IPS-18c (cell line): ENCODE data around the gene IL7R.
"Not testable (repeated sequence)": the region's sequence is repeated elsewhere in the genome, so short reads cannot be mapped to it uniquely, and the experiment has no call there.

ENCODE experiments used
- H3K4me3 ChIP-seq: 2 replicates; pipeline ENCODE4 v1.7.0; 2013; ENCODE audit warnings: low read depth, mild to moderate bottlenecking, low read length, moderate library complexity; ENCODE audit not compliant: insufficient read depth
- H3K9me3 ChIP-seq: one replicate; pipeline ENCODE4 v1.6.1; 2013; ENCODE audit warnings: mild to moderate bottlenecking, low read length, moderate library complexity; ENCODE audit not compliant: control insufficient read depth, insufficient read depth

Gene IL7R

DNA sequence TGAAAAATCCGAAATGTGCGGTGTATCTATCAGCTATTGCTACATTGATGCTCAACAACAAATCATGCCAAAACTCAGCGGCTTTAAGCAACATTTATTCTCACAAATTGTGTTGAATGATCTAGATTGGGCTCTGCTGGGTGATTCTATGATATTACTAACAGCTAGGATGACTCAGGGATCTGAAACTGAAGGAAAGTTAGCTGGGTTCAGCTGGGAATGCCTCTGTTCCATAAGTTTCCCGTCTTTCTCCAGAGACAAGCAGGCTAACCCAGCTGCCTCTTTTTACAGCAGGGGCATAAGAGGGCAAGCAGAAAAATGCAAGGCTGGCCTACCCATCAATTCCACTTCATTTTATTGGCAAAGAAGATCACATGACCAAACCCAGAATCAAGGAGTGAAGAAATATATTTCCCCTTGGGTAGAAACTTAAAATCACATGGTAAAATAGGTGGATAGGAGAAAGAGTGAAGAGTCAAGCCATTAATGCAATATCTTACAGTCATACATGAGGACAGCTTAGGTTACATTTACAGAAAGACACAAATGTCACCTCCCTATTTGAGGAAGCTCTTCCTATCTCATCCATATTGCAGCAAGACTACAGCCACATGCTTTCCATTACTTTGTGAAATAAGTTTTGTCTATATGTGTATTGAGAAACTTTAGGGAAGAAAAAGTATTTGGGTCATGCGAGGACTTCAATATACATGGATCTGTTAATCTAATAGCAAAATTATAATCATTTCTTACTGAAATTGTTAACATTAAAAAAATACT is 30.8 kb downstream of the IL7R start:
- Histone ChIP-seq H3K9me3 (no peaks in the 10 kb centered on the region), H3K4me3 (no peak overlapping the region)

DNA sequence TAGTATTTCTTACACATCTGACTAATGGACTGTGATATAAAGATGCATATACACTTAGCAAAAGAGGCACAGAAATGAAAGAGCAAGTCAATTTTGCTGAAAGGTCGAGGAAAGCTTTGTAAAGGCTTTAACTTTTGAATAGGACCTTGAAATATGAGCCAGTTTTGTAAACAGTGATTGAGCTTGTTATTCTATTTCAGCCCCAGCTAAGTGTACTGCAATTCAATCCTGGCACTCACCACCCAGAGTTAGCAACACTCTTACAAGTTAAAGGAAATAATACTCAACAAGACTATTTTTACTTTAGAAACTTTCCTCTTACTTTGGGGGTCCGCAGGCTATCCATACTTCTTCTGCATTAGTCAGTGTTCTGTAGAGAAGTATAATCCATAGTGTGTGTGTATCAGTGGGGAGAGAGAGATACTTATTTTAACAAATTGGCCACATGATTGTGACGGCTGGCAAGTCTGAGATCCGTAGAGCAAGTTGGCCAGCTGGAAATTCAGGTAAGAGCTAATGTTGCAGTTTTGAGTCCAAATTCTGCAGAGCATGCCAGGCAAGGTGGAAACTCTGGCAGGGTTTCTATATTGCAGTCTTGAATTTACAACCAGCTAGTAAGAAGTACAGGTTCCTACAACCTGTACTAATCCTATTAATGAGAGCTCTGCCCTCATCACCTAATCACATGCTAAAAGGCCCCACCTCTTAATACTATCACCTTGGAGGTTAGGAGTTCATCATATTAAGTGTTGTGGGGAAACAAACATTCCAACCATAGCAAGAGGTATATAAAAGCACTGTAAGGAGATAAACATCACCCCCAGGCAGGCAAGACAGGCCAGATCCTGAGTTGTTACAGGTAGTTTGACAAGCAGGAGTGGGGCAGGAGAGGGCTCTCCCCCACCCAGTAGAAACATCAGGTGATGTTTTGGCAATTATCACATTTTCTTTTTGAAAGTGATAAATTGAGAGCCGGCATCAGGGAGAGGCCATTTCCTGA is 33.6 kb downstream of the IL7R start:
- H3K4me3 ChIP-seq = no peak overlapping the region
- no peaks in the 10 kb centered on the region for H3K9me3 ChIP-seq

DNA sequence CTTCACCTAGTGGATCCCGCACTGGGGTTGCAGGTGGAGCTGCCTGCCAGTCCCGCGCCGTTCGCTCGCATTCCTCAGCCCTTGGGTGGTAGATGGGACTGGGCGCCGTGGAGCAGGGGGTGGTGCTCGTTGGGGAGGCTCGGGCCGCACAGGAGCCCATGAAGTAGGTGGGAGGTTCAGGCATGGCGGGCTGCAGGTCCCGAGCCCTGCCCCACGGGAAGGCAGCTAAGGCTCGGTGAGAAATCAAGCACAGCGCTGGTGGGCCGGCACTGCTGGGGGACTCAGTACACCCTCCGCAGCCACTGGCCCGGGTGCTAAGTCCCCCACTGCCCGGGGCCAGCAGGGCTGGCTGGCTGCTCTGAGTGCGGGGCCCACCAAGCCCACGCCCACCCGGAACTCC is 36.1 kb downstream of the IL7R start:
- not testable (repeated sequence) for H3K9me3 ChIP-seq, H3K4me3 ChIP-seq

DNA sequence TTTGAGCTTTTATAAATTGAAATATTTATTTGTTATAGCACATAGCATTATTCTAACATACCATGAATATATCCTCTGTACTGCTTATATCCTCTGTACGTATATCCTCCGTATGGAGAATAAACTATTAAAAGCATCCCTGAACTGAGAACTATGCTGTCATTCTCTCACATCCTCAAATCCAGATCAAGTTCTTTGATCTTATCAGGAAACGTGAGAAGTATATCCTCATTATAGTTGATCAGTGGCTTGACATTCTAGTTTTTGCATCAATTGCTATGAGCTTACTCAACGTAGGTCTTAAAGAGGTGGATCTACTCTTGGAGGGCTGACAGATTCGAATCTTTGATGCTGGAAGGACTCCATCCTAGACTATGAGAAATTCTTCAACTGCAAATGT is 37.4 kb downstream of the IL7R start:
- H3K9me3 ChIP-seq = no peaks in the 10 kb centered on the region
- no peak overlapping the region for H3K4me3 ChIP-seq

DNA sequence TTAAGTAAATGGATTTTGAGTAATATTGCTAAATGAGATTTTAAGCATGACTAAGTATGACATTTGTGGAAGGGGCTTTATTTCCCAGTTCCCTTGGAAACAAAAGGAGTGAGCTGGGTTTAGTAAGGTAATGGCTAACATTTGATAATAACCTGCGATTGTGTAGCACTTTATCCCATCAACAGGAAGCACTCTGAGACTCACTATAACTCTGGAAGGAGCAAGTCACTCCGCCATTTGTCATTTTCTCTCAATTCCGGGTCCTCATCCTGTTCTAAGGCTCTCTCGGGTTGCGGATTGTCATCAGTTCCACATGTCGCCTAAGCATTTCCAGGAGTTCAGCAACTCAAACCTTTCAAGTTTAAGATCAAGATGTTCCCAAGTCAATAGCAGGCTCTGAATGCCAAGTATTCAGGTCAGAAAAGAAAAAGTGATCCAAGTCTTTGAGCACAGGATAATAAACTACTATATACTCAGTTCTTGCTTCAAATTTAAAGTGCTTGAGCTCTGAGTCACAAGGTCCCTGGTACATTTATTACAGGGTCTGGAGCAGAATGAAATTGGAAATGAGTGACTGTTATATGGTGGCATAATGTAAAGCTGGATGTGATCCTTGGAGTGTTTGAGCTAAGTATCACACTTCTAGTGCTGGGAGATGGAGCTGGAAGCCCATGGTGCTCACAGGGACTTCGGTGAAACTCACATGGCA is 42.4 kb downstream of the IL7R start:
- no peaks in the 10 kb centered on the region for H3K9me3 ChIP-seq
- H3K4me3 ChIP-seq = no peak overlapping the region

DNA sequence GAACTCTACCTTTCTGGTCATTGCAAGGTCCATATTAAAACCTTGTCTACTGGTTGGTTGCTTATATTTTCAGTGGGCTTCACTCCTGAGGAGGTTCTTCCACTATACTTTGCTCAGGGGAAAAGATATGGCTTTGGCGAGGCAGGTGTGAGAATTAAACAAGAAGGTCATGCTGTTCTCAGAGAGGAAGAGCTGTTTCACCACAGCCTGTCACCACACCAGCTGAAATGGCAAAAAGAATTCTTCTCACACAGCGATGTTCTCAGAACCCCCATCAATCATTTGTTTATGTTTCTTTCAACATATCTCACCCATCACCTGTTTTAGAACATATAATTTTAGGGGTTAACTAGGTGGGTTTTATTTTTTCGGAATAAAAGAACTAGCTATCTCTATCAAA is 43.1 kb downstream of the IL7R start:
- H3K9me3 ChIP-seq = no peaks in the 10 kb centered on the region
- H3K4me3 ChIP-seq = no peak overlapping the region

DNA sequence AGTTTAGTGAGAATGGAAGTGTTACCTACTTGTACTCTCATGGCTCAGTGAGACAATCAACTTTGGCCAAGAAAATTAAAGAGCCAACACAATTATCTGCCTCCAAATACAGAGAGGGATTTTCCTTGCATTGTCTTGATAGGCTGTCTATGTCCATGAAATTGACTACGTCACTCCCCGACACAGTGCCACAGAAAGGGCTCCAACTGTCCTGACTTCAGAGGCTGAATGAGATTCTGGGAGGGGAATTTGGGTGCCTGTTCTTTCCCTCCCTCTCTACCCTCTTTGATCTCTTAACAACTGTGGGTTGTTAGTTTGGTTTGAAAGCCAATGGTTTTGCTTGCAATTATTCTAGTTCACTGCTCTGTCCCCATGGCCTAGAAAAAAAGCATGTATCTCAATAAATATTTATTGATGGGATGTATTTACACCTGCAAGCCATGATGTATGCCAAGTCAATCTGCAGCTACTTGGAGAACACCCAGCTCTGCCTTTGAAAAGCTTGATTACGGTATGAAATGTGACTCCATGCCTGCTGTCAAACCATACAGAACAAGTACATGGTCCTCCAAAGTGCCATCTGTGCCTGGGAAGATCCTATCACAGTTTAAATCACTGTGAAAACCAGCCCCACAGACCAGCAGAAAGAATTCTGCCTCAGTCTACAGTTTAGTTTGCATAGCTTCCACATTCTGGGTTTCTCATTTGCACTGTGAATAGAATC is 44.4 kb downstream of the IL7R start:
- H3K4me3 ChIP-seq = no peak overlapping the region
- no peaks in the 10 kb centered on the region for H3K9me3 ChIP-seq

DNA sequence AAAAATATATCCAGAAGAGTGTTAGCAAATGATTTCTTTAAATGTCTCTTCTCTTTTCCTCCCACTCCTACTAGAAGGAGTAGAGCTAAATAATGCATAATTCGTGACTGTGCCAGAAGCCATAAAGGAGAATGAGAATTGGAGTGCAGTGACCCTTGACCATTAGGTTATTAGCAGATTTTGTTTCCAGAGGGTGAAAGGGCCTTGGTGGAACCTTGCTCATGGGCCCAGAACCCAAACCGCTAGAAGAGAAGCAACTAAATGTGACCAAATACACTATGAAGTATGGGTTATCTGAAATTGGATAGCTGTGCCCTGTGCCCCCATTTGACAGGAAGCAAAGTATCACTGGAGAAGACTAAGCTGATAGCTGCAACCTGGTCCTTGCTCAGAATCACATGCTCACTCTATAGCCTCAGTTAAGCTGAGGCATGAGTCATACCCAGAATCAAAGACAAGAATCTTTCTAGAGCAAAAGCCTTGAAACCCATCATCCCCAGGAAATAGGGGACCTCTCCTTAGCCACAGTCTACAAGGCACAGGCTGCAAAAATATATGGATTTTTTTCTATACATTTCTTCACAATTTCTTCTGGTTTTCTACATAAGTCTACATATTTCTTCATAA is 45.5 kb downstream of the IL7R start:
- H3K4me3 ChIP-seq = no peak overlapping the region
- no peaks in the 10 kb centered on the region for H3K9me3 ChIP-seq

DNA sequence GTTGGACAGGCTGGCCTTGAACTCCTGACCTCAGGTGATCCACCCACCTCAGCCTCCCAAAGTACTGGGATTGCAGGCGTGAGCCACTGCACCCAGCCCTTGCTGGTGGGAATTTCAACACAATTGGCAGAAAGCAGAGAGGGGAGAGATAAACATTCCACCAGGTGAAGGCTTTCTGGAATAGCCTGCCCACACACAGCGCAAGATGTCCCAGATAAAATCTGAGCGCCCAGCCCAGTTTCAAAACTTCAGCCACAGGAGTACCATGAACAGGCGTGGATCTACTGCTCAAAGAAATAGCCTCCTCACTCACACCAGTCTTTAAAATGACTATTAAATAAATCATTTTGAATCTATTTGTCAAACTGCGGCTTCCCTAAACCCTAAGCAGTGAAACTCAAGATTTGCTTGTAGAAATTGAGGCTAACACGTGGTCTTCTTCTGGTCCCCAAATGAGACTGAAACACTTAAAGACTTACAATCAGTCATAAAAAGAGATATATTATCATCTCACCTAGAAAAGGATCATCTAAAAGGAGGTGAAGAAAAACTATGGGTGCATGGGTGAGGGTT is 47.0 kb downstream of the IL7R start:
- no peaks in the 10 kb centered on the region for H3K9me3 ChIP-seq
- no peak overlapping the region for H3K4me3 ChIP-seq

DNA sequence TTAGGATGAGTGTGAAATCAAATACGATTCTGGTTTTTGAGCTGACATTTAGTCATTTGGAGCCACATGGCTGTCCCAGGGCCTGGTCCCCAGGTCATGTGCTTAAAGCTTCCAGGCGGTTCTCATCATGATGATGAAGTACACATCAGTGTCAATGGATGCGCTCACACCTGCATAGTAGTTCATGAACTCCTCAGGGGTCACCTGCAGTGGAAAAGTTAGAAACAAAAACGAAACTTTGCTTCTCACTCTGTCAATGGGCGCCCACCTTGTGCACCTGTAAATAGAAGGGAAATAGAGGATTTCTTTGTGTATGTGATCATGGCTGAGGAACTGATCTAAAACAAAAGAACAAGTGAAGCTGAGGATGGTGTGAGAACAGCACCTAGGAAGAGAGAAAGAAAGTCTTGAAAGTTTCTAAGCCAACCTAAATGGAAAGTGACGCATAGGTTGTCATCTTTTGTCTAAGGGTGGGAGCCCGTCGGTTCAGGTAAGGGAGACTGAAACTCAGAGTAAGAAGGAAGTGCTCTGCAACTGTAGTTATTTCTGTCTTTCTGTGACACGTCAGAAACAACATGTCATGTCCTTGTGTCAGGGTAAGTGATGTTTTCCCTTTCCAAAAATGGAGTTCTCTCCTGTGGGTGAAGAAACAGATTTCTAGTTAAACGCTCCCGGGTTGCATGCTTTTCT is 47.9 kb downstream of the IL7R start:
- Histone ChIP-seq H3K9me3 (no peaks in the 10 kb centered on the region), H3K4me3 (no peak overlapping the region)

DNA sequence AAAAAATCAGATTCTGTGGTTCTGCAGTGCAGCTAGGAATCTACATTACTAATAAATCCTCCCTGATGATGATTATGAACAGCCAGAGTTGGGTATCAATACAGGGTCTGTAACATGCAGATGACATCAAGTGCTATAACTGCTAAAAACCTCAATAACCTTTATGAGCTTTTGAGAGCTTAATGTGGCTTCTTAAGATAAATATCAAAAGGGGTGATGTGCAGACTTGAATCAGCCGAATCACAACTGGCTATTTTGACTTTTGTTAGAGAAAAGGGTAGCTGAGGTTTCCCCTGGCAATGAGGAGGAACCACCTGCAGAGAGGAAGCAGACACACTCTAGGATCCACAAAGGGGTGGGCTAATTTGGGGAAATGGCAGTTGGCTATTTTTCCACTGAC is 51.5 kb downstream of the IL7R start:
- Histone ChIP-seq H3K9me3 (peaks cover 2% of the 10 kb centered on the region), H3K4me3 (no peak overlapping the region)

DNA sequence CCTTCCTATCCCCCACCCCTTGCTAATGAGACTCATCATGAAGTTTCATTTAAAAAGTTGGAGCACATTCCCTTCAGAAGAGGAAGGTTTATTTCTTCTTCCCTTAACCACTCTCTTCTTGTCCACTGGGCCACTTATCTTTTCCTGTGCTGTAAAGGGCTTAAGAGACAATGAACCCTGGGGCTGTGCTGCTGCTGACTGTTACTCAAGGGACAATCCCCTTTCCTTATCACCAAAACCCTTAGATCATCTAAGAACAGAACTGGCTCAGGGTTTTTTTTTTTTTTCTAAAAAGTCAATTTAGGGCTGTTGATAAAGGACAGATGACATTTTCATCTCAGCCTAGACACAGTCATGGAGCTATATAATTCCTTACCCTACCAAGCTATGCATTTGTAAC is 52.1 kb downstream of the IL7R start:
- H3K9me3 ChIP-seq = peaks cover 2% of the 10 kb centered on the region
- H3K4me3 ChIP-seq = no peak overlapping the region

DNA sequence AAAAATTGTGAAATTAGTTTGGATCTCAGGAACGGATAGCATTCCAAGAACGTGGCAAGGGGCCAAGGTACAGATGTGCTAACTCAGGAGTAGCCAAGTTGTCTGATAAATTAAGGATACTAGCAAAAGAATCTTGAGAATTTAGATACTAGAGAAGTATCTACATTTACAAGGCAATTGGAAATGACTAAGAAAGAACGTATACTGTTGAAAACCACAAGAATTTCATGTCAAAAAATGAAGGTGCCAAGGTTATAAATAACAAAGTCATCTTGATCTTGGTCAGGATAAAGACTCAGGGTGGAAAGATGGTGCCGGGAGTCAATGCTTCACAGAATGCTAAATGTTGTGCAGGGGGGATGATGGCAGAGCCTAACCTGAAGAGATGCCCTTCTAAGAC is 62.5 kb downstream of the IL7R start:
- H3K9me3 ChIP-seq = no peaks in the 10 kb centered on the region
- H3K4me3 ChIP-seq = no peak overlapping the region

DNA sequence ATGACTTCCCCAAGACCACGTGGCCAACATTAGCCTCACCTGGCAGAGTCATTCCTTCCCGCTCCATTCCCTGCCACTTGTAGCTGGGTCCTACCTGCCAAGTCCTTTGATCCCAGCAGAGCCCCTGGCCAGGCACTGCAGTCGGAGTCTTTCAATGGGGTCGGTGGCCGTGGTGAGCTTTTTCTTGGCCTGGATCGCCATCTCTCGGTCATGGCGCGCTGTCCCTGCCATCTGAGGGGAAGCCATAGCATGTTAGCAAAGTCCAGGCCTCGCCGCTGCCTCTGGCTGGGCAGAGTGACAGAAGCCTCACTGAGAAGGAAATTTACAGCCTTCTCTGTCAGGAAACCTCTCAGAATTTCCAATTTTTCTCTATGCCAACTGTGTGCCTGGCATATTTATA is 64.2 kb downstream of the IL7R start:
- Histone ChIP-seq H3K4me3 (no peak overlapping the region), H3K9me3 (no peaks in the 10 kb centered on the region)

DNA sequence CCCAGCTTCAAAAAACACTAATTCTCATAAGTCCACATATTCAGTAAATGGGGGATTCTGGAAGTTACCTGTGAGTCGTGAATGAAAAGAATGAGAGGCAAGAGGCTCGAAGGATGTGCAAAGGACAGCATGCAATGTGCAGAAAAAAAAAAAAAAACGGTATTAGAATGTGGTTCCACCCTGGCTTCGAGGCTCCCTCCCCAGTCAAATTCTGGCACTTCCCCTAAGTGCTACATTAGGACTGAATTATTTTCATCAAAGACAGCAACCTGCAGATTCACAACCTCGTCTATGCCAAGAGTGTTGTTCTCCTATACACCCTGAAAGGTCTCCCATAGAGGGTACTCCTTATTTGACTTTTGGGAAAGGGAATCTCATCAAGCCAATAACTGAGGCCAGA is 65.2 kb downstream of the IL7R start:
- Histone ChIP-seq H3K9me3 (no peaks in the 10 kb centered on the region), H3K4me3 (no peak overlapping the region)

DNA sequence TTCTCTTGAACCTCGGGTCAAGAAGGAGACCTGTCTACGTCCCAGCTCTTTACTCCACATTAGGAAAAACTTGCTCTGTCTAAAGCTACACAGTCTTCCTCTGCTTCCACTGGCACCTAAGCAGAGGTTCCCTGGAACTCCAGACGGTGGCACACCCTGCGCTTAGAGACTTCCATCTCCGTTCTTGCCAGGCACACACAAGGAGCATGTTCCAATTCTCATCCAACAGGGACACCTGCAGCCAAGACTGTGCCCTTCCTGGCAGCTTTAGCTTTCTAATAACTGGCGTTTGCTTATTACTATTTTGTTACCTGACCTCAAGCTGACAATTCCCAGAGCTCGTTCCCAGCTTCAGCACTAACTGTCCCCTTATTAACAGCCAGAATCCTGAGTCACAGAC is 65.8 kb downstream of the IL7R start:
- Histone ChIP-seq H3K4me3 (no peak overlapping the region), H3K9me3 (no peaks in the 10 kb centered on the region)
